SH-SY5Y (cell line): ENCODE measurements around the gene PTPRK.

Source experiments
- GATA2 ChIP-seq: IDR thresholded peaks from 2 replicates; pipeline ENCODE4 v1.6.1; 2011; ENCODE audit warnings: mild to moderate bottlenecking, low read depth, low read length
- GATA3 ChIP-seq: IDR thresholded peaks from 2 replicates; pipeline ENCODE4 v1.6.1; 2011; ENCODE audit warnings: low read depth, mild to moderate bottlenecking, low read length, moderate library complexity

GRCh38 chr6:128508588-128509296 is 11.7 kb downstream of the PTPRK start:
- no peak for TF ChIP-seq GATA2
- TF ChIP-seq GATA3 = no peak
